GM21367 (cell line): ENCODE results near the gene HSFX3.
"Not testable (repeated sequence)": the region's sequence is repeated elsewhere in the genome, so short reads cannot be mapped to it uniquely, and the experiment has no call there.

ENCODE experiments used
- ATAC-seq: cut with Tn5 transposase; IDR thresholded peaks from one replicate; pipeline ENCODE4 v1.9.1; 2021; ENCODE audit not compliant: unreplicated experiment

Gene HSFX3

GRCh38 chrX:149545545-149546543, 3.9 kb downstream of the HSFX3 start:
- not testable (repeated sequence) for ATAC-seq

- no peak for ATAC-seq
These were observed 8.1 kb downstream of the HSFX3 start for GRCh38 chrX:149541521-149542047.

DNA sequence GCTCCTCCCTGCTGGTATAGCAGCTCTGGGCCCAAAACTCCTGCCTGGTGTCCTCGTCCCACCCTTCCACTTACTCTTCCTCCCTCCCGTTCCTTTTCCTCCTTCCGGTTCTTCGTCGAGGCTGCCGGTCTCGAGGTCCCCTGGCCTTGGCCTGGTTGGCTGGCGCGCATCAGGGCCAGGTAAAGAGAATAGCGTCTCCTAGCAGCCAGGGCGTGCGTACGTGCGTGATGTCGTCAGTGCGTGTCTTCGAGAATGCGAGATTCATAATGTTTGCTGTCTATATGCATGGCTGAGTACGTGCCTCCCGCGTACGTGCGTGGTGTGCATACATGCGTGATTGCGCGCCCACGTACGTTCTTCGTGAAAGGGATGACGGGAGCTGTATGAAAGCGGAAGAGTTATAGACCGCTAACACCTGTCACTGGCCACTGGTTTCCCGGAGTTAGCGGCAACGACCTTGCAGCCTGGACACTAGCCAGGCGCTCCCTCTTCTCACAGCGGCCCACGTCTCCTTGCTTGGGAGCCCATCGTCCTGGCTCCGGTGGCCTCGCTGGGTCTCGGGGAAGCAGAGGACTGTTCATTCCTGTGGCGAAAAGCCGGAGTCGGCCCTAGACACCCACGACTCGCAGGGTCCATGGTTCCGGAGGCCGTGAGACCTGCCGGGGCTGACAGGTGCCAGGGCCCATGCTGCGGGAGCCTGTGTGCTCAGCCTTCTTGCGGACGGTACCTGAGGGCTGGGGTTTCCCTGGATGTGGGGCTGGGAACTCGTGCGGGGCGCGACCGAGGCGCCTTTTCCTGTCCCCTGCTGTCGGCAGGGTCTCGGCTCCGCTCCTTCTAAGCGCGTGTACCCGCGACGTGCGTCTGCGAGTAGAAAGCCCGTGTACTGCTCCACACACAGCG, 8.9 kb downstream of the HSFX3 start, which contains the start of gene EOLA1:
Gene EOLA1 (plus strand): TSS at position 392 of the 900 bp plus-strand sequence. CDS start 4,619 bp downstream, outside the sequence.
- peak; percentile 75 for ATAC-seq

DNA sequence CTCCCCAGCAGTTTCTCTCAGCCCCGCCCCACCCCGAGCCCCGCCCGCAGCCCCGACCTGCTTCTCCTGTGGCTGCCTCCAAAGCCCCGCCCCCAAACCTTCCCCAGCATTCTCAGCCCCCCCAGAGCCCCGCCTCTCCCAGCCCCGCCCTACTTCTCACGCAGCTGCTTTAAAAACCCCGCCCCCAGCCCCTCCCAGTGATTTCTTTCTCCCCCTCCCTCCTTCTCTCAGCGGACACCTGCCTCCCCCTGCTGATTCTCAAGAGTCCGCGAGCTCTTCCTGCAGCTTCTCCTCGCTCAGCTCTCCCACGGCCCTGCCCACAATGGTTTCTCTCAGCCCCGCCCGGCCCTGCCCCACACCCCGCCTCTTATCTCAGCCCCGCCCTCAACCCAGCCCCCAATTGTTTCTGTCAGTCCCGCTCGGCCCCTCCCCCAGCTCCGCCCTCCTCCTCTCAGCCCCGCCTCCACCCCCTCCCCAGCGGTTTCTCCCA, 9.5 kb downstream of the HSFX3 start:
- ATAC-seq, result no peak

- ATAC-seq, result peak; percentile 51
These were observed 10.2 kb downstream of the HSFX3 start for GRCh38 chrX:149539283-149540130.

GRCh38 chrX:149537474-149537873, 12.2 kb downstream of the HSFX3 start:
- ATAC-seq, result not testable (repeated sequence)

DNA sequence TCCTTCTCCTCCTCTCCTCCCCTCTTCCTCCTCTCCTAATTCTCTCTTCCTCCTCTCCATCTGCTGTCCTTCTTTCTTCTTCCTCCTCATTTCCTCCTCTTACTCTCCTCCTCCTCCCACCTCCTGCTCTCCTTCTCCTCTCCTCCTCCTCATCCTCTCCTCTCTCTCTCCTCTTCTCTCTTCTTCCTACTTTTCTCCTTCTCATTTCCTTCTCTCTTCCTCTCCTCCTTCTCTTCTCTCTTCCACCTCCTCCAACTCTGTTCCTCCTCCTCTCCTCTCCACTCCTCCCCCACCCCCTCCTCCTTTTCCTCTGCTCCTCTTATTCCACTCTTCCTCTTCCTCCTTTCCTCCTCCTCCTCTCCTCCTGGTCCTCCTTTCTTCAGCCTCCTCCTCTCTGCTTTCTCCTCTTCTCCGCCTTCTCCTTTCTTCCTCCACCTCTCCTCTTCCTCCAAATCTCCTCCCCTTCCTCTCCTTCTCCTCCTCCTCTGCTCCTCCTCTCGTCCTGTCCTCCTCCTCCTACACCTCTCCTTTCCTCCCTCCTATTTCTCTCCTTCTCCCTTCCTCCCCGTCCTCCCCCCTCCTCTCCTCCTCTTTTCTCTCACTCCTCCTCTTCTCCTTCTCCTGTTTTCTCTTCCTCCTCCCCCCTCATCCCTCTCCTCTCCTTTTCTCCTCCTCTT, 14.7 kb downstream of the HSFX3 start:
- ATAC-seq, result not testable (repeated sequence)

- not testable (repeated sequence) for ATAC-seq
These were observed 15.7 kb downstream of the HSFX3 start for GRCh38 chrX:149533999-149534398.

GRCh38 chrX:149532868-149533267, 16.9 kb downstream of the HSFX3 start:
- ATAC-seq, result not testable (repeated sequence)

DNA sequence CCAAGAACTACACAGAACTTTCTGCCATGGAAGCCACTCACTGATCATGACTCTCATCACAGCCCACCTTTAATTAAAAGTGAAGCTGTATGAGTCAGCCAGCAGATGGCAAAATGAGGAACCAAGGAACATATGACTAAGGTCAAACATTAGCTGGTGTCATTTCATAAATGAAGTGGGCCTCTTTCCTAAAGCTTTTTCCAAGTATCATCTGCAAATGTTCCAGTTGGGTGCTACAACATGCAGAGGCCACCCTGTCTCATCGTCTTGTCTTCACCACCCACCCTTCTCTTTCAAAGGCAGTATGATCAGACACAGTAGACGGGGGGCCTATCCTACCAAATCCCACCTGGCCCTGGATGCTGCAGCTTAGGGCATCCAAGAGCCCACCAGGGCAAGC, 18.1 kb downstream of the HSFX3 start:
- ATAC-seq, result no peak

- no peak for ATAC-seq
These were observed 21.3 kb downstream of the HSFX3 start for GRCh38 chrX:149528381-149528780.

DNA sequence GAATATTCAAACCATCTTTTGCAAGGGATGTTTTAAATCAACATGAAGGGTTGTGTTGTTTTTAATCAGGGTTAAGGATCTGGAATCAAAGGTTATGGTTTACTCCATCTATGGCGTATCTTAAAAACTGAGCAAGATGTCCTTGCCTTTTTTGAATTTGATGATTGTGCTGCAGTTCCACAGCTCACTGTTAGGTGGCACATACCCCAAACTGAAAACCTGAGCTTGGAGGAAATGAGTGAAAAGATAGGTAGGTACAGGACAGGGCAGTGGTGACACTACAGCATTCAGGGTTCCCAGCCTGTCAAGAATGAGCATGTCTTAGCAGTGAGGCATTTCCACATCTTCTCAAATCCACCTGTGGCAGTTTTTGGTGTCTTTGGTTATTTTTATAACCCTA, 22.0 kb downstream of the HSFX3 start:
- no peak for ATAC-seq

- not testable (repeated sequence) for ATAC-seq
These were observed 23.2 kb downstream of the HSFX3 start for GRCh38 chrX:149526318-149527033.

GRCh38 chrX:149525903-149526302, 23.8 kb downstream of the HSFX3 start:
- ATAC-seq, result peak; percentile 44

DNA sequence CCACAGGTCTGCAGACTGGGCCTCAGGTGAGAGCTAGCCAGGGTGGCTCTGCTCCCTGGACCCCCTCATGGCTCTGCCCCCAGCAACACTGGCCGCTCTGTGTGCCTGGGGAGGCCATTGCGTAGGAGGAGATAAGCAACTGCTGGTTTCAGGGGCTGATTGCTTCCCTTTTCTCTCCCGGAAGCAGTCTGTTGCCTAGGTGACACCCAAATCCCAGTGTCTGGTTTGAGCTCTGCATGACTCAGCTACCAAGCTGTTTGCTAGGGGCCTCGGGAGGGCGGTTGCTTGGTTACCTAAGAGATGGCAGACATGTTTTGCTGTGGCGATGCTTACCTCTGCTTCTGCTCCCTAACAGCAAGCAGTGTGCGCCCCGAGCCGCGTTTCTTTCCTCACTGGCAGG, 24.3 kb downstream of the HSFX3 start:
- ATAC-seq, result peak; percentile 94

GRCh38 chrX:149522916-149523315, 26.8 kb downstream of the HSFX3 start:
- no peak for ATAC-seq

- ATAC-seq, result no peak
These were observed 28.3 kb downstream of the HSFX3 start for GRCh38 chrX:149521438-149521837.

DNA sequence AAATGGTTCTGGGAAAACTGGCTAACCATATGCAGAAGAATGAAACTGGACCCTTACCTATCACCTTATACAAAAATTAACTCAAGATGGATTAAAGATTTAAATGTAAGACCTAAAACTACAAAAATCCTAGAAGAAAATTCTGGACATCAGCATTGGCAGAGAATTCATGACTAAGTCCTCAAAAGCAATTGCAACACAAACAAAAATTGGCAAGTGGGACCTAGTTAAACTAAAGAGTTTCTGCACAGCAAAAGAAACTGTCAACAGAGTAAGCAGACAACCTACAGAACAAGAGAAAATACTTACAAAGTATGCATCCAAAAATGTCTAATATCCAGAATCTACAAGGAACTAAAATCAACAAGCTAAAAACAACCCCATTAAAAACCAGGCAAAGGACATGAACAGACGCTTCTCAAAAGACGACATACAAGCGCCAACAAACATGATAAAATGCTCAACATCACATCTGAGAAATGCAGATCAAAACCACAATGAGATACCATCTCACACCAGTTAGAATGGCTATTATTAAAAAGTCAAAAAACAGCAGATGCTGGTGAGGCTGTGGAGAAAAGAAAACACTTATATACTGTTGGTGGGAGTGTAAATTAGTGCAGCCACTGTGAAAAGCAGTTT, 29.0 kb downstream of the HSFX3 start:
- not testable (repeated sequence) for ATAC-seq
